ENCODE measurements around the gene TSHZ2.
"Not testable (repeated sequence)": the region's sequence is repeated elsewhere in the genome, so short reads cannot be mapped to it uniquely, and the experiment has no call there.

The TSHZ2 gene

DNA sequence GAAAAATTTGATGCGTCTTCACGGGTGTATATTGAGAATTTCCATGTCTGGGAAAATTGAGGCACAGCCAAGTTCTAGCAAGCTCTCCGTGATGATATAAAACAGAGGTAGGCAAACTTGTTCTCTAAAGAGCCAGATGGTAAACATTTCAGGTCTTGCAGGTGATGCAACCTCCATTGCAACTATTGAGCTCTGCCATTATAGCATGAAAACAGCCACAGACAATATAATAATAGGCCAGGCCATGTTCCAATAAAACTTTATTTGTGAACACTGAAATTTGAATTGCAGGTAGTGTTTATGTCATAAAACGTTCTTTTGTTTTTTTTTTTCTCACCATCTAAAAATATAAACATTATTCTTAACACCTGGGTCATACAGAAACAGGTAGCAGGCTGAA is 453.3 kb downstream of the TSHZ2 start:
- H3K4me1 ChIP-seq (ENCODE audit: control insufficient read depth in 5 of 5, insufficient read depth in 5 of 5, low read length in 5 of 5) = peaks cover 0 to 5% (median 0%) of the 10 kb centered on the region in 5 donors
- H3K9ac ChIP-seq (ENCODE audit: low read length in 5 of 5) = no peak overlapping the region
- H3K27me3 ChIP-seq (ENCODE audit: control insufficient read depth in 5 of 5, insufficient read depth in 4 of 5, low read length in 5 of 5) = no peaks in the 10 kb centered on the region
- H3K27ac ChIP-seq (ENCODE audit: low read depth, low read length) = no peak overlapping the region
- peaks cover 0 to 2% (median 0%) of the 10 kb centered on the region in 5 donors for H3K9me3 ChIP-seq (ENCODE audit: control insufficient read depth in 5 of 5, low read length in 5 of 5)
- H3K36me3 ChIP-seq (ENCODE audit: control insufficient read depth in 5 of 5, insufficient read depth in 5 of 5, low read length in 5 of 5) = no peaks in the 10 kb centered on the region
- no peak overlapping the region for H3K4me3 ChIP-seq (ENCODE audit: low read depth in 1 of 5, low read length in 5 of 5)

DNA sequence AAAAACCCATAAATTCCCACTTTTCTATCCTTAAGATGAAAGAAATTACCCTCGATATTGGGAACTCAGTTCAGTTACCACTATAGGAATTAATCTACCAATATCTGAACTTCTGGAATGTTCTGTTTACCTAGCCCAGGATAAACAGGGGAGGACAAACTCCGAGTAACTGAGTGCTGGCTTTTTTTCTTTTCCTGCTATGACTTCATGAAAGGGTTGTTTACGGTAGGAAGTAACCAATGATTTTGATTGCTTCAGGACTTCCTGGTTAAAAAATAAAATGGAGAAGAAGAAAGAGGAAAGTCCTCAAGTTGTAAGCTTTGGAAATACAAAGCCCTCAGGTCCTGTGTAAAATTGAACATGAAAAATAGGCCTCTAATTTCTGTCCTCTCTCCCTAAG is 453.8 kb downstream of the TSHZ2 start:
- Histone ChIP-seq H3K27me3 (ENCODE audit: control insufficient read depth in 5 of 5, insufficient read depth in 4 of 5, low read length in 5 of 5) (no peaks in the 10 kb centered on the region), H3K36me3 (ENCODE audit: control insufficient read depth in 5 of 5, insufficient read depth in 5 of 5, low read length in 5 of 5) (no peaks in the 10 kb centered on the region), H3K9ac (ENCODE audit: low read length in 5 of 5) (no peak overlapping the region), H3K4me1 (ENCODE audit: control insufficient read depth in 5 of 5, insufficient read depth in 5 of 5, low read length in 5 of 5) (peaks cover 0 to 5% (median 0%) of the 10 kb centered on the region in 5 donors), H3K9me3 (ENCODE audit: control insufficient read depth in 5 of 5, low read length in 5 of 5) (peaks cover 0 to 2% (median 0%) of the 10 kb centered on the region in 5 donors), H3K27ac (ENCODE audit: low read depth, low read length) (no peak overlapping the region), H3K4me3 (ENCODE audit: low read depth in 1 of 5, low read length in 5 of 5) (no peak overlapping the region)

DNA sequence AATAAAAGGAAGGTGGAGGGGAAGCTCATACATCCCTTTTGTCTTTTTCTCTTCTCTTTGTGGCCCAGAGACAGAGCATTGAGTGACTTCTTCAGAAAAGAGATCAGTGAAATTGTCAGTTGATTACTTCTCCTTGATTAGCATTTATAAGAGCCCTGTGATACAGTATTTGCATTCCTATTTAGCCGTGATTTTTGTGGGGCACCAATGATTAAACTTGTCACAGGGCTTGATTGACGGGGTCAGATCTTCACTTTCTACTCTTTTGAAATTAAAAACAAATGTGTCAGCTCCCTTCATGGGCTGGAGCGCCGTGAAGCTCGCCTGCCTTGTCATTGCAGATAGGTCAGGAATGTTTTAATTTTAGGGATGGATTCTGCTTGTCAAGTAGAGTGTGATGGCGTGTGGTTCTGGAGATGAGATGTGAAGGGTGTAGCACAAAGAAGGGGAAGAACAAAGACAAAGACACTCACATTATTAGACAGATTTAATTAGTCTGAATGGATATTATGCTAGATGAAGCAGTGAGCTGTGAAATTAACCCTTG is 454.7 kb downstream of the TSHZ2 start:
- peaks cover 0 to 5% (median 0%) of the 10 kb centered on the region in 5 donors for H3K4me1 ChIP-seq (ENCODE audit: control insufficient read depth in 5 of 5, insufficient read depth in 5 of 5, low read length in 5 of 5)
- no peak overlapping the region for H3K27ac ChIP-seq (ENCODE audit: low read depth, low read length)
- no peaks in the 10 kb centered on the region for H3K36me3 ChIP-seq (ENCODE audit: control insufficient read depth in 5 of 5, insufficient read depth in 5 of 5, low read length in 5 of 5)
- no peak overlapping the region for H3K4me3 ChIP-seq (ENCODE audit: low read depth in 1 of 5, low read length in 5 of 5)
- peaks cover 0 to 2% (median 0%) of the 10 kb centered on the region in 5 donors for H3K9me3 ChIP-seq (ENCODE audit: control insufficient read depth in 5 of 5, low read length in 5 of 5)
- H3K27me3 ChIP-seq (ENCODE audit: control insufficient read depth in 5 of 5, insufficient read depth in 4 of 5, low read length in 5 of 5) = no peaks in the 10 kb centered on the region
- no peak overlapping the region for H3K9ac ChIP-seq (ENCODE audit: low read length in 5 of 5)

DNA sequence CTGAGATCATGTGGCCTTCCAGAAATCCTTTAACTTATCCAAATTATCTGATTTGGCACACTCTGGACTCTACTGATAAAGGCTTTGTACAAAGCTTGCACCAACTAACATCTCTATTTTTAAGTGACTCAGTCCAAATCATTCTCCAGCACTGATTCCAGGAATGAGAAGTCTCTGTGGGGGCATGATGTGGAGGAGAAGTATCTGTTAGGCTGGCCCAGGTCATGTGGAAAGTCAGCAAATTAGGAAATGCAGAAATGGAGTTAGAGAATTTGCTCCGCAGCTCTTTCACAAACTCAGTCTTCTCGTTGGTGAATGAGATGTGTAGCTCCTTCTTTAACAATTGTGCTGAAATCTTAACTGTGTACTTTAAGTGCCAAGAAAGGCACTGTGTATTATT is 455.8 kb downstream of the TSHZ2 start:
- Histone ChIP-seq H3K9me3 (ENCODE audit: control insufficient read depth in 5 of 5, low read length in 5 of 5) (peaks cover 0 to 2% (median 0%) of the 10 kb centered on the region in 5 donors), H3K36me3 (ENCODE audit: control insufficient read depth in 5 of 5, insufficient read depth in 5 of 5, low read length in 5 of 5) (no peaks in the 10 kb centered on the region)

DNA sequence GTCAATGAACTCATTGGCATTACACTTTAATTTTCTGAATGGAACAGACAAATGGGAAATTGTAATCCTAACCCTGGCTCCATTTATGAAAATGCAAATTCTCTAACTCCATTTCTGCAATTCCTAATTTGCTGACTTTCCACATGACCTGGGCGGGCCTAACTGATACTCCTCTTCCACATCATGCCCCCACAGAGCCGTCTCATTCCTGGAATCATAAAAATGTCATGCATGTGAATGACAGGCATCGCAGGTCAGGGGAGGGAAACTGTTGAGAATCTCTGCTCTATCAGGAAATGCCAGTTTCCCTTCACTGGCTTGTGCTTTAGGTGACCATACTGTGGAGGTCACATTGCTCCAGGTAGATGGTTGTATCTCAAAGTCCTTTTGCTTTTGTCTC is 456.4 kb downstream of the TSHZ2 start:
- Histone ChIP-seq H3K4me3 (ENCODE audit: low read depth in 1 of 5, low read length in 5 of 5) (no peak overlapping the region), H3K4me1 (ENCODE audit: control insufficient read depth in 5 of 5, insufficient read depth in 5 of 5, low read length in 5 of 5) (peaks cover 0 to 5% (median 0%) of the 10 kb centered on the region in 5 donors), H3K27me3 (ENCODE audit: control insufficient read depth in 5 of 5, insufficient read depth in 4 of 5, low read length in 5 of 5) (no peaks in the 10 kb centered on the region), H3K27ac (ENCODE audit: low read depth, low read length) (no peak overlapping the region), H3K9ac (ENCODE audit: low read length in 5 of 5) (no peak overlapping the region), H3K36me3 (ENCODE audit: control insufficient read depth in 5 of 5, insufficient read depth in 5 of 5, low read length in 5 of 5) (no peaks in the 10 kb centered on the region), H3K9me3 (ENCODE audit: control insufficient read depth in 5 of 5, low read length in 5 of 5) (peaks cover 0 to 4% (median 0%) of the 10 kb centered on the region in 5 donors)

More for the DNA sequence above, 455.8 kb downstream of the TSHZ2 start:
- Histone ChIP-seq H3K27me3 (ENCODE audit: control insufficient read depth in 5 of 5, insufficient read depth in 4 of 5, low read length in 5 of 5) (no peaks in the 10 kb centered on the region), H3K9ac (ENCODE audit: low read length in 5 of 5) (no peak overlapping the region), H3K27ac (ENCODE audit: low read depth, low read length) (no peak overlapping the region), H3K4me3 (ENCODE audit: low read depth in 1 of 5, low read length in 5 of 5) (no peak overlapping the region), H3K4me1 (ENCODE audit: control insufficient read depth in 5 of 5, insufficient read depth in 5 of 5, low read length in 5 of 5) (peaks cover 0 to 5% (median 0%) of the 10 kb centered on the region in 5 donors)

DNA sequence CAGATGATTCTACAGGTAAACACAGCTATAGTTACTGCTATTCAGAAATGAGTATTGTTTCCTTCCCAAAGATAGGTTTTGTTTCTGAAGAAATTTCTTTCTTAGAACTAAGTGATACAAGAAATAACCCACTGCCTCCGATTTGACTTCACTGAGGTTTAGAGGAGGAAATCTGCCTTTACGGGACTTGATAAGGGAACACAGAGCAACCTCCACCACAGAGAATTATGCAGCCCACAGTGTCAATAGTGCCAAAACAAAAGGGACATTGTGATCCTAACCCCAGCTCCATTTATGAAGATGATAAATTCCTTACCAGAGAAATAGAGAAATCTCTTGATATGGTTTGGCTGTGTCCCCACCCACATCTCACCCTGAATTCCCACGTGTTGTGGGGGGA is 456.8 kb downstream of the TSHZ2 start:
- H3K9ac ChIP-seq (ENCODE audit: low read length in 5 of 5) = no peak overlapping the region

DNA sequence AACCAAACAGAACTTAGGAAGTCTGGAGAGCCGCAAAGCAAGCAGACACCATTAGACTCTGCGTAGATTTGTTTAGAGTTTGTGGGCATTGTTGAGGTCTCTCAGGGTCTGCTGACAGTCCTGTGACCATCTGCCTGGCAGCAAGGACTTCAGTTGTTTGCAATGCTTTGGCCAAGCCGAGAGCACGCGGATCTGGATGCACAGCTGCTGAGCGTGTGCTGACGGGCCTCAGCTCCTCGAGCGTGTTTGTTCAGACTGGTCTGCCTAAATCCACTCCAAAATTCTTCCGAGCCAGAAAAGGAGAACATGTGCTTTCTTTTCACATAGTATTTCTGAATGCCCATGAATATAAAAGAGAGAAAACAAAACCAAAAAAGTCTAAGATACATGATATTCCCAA is 462.5 kb downstream of the TSHZ2 start:
- Histone ChIP-seq H3K27ac (ENCODE audit: low read depth, low read length) (peak overlapping the region; percentile 27), H3K9ac (ENCODE audit: low read length in 5 of 5) (no peak overlapping the region), H3K36me3 (ENCODE audit: control insufficient read depth in 5 of 5, insufficient read depth in 5 of 5, low read length in 5 of 5) (no peaks in the 10 kb centered on the region), H3K4me3 (ENCODE audit: low read depth in 1 of 5, low read length in 5 of 5) (no peak overlapping the region), H3K4me1 (ENCODE audit: control insufficient read depth in 5 of 5, insufficient read depth in 5 of 5, low read length in 5 of 5) (peaks cover 0 to 5% (median 0%) of the 10 kb centered on the region in 5 donors), H3K9me3 (ENCODE audit: control insufficient read depth in 5 of 5, low read length in 5 of 5) (peaks cover 0 to 4% (median 0%) of the 10 kb centered on the region in 5 donors), H3K27me3 (ENCODE audit: control insufficient read depth in 5 of 5, insufficient read depth in 4 of 5, low read length in 5 of 5) (no peaks in the 10 kb centered on the region)

More for the DNA sequence above, 456.8 kb downstream of the TSHZ2 start:
- peaks cover 0 to 4% (median 0%) of the 10 kb centered on the region in 5 donors for H3K9me3 ChIP-seq (ENCODE audit: control insufficient read depth in 5 of 5, low read length in 5 of 5)
- no peak overlapping the region for H3K4me3 ChIP-seq (ENCODE audit: low read depth in 1 of 5, low read length in 5 of 5)
- no peaks in the 10 kb centered on the region for H3K36me3 ChIP-seq (ENCODE audit: control insufficient read depth in 5 of 5, insufficient read depth in 5 of 5, low read length in 5 of 5)
- H3K27me3 ChIP-seq (ENCODE audit: control insufficient read depth in 5 of 5, insufficient read depth in 4 of 5, low read length in 5 of 5) = no peaks in the 10 kb centered on the region
- H3K4me1 ChIP-seq (ENCODE audit: control insufficient read depth in 5 of 5, insufficient read depth in 5 of 5, low read length in 5 of 5) = peaks cover 0 to 5% (median 0%) of the 10 kb centered on the region in 5 donors
- no peak overlapping the region for H3K27ac ChIP-seq (ENCODE audit: low read depth, low read length)

DNA sequence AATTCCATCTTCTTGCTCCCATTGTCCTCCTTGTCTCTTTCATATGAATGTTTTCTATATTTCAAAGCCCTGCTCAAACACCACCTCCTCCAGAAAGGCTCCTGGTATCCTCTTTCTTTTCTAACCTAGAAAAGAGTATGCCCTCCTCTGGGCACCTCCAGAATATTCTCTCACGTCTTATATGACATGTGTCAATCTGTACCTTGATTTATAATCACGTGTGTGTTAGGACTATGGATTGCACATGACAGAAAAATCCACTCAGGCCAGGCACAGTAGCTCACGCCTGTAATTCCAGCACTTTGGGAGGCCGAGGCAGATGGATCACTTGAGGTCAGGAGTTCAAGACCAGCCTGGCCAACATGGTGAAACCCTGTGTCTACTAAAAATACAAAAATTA is 464.8 kb downstream of the TSHZ2 start:
- not testable (repeated sequence) for H3K4me3 ChIP-seq (ENCODE audit: low read depth in 1 of 5, low read length in 5 of 5); H3K9me3 ChIP-seq (ENCODE audit: control insufficient read depth in 5 of 5, low read length in 5 of 5); H3K27me3 ChIP-seq (ENCODE audit: control insufficient read depth in 5 of 5, insufficient read depth in 4 of 5, low read length in 5 of 5); H3K36me3 ChIP-seq (ENCODE audit: control insufficient read depth in 5 of 5, insufficient read depth in 5 of 5, low read length in 5 of 5); H3K27ac ChIP-seq (ENCODE audit: low read depth, low read length); H3K9ac ChIP-seq (ENCODE audit: low read length in 5 of 5); H3K4me1 ChIP-seq (ENCODE audit: control insufficient read depth in 5 of 5, insufficient read depth in 5 of 5, low read length in 5 of 5)

DNA sequence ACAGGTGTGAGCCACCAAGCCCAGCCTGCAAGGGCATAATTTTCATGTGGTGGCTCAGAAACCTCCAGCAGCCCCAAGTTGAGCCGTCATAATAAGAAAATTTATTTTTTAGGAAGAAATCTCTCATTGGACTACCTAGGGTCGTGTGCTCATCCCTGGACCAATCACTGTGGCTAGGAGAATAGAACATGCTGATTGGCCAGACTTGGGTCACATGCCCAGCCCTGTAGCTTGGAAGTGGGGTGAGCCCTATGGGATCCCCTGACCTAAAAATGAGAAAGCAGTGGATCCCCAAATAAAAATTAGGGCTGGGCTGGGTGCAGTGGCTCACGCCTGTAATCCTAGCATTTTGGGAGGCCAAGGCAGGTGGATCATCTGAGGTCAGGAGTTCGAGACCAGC is 466.2 kb downstream of the TSHZ2 start:
- Histone ChIP-seq H3K4me1 (ENCODE audit: control insufficient read depth in 5 of 5, insufficient read depth in 5 of 5, low read length in 5 of 5) (peaks cover 0 to 5% (median 0%) of the 10 kb centered on the region in 5 donors), H3K27me3 (ENCODE audit: control insufficient read depth in 5 of 5, insufficient read depth in 4 of 5, low read length in 5 of 5) (no peaks in the 10 kb centered on the region), H3K36me3 (ENCODE audit: control insufficient read depth in 5 of 5, insufficient read depth in 5 of 5, low read length in 5 of 5) (no peaks in the 10 kb centered on the region), H3K27ac (ENCODE audit: low read depth, low read length) (no peak overlapping the region), H3K9me3 (ENCODE audit: control insufficient read depth in 5 of 5, low read length in 5 of 5) (no peaks in the 10 kb centered on the region), H3K4me3 (ENCODE audit: low read depth in 1 of 5, low read length in 5 of 5) (no peak overlapping the region), H3K9ac (ENCODE audit: low read length in 5 of 5) (no peak overlapping the region)

DNA sequence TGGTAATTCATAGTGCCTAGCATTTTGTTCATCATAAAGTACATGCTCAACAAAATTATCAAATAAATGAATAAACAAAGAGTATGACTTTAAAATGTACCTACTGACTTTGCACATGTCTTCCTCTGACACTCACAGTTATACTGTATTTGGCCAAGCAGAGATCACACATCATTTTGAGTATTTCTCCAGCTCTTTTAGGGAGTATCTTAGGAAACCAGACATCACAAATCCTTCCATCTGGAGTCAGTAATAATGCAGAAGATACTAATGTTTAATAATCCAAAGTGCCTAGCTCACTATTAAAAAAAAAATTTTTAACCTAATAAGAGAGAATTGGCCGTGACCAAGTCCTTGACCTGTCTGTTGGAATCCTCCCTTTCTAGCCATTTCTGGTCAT is 466.9 kb downstream of the TSHZ2 start:
- H3K4me1 ChIP-seq (ENCODE audit: control insufficient read depth in 5 of 5, insufficient read depth in 5 of 5, low read length in 5 of 5) = peaks cover 0 to 6% (median 2%) of the 10 kb centered on the region in 5 donors
- no peaks in the 10 kb centered on the region for H3K36me3 ChIP-seq (ENCODE audit: control insufficient read depth in 5 of 5, insufficient read depth in 5 of 5, low read length in 5 of 5)
- H3K27ac ChIP-seq (ENCODE audit: low read depth, low read length) = no peak overlapping the region
- H3K9me3 ChIP-seq (ENCODE audit: control insufficient read depth in 5 of 5, low read length in 5 of 5) = no peaks in the 10 kb centered on the region
- H3K9ac ChIP-seq (ENCODE audit: low read length in 5 of 5) = no peak overlapping the region
- H3K4me3 ChIP-seq (ENCODE audit: low read depth in 1 of 5, low read length in 5 of 5) = no peak overlapping the region
- H3K27me3 ChIP-seq (ENCODE audit: control insufficient read depth in 5 of 5, insufficient read depth in 4 of 5, low read length in 5 of 5) = no peaks in the 10 kb centered on the region
